SK-N-SH (cell line): ENCODE results near the gene ADAR.

Source experiments
- CTCF ChIP-seq: fragments of 200-600 bp; sonication (generic); IDR thresholded peaks from 2 replicates; pipeline ENCODE4 v1.6.1; 2017; ENCODE audit warnings: antibody characterized with exemption, mild to moderate bottlenecking, moderate library complexity
- EP300 ChIP-seq, 2 experiments: IDR thresholded peaks; 2 replicates each; pipeline versions ENCODE4 v1.4.0 to v1.6.1; 2012; ENCODE audit warnings: borderline replicate concordance in 1 of 2, low read depth in 1 of 2, low read length in 1 of 2
- EZH2phosphoT487 ChIP-seq: fragments of 200-600 bp; sonication (generic); IDR thresholded peaks from 2 replicates; pipeline ENCODE4 v1.6.1; 2017; ENCODE audit warnings: low read depth, mixed run types, mild to moderate bottlenecking, antibody characterized with exemption, moderate library complexity, borderline replicate concordance
- GATA2 ChIP-seq: sonication (generic); formaldehyde crosslinking; IDR thresholded peaks from 2 replicates; pipeline ENCODE4 v1.5.0; 2020; ENCODE audit warnings: mild to moderate bottlenecking, missing genetic modification reagents
- RAD21 ChIP-seq: IDR thresholded peaks from 2 replicates; pipeline ENCODE4 v1.6.1; 2012; ENCODE audit warnings: mild to moderate bottlenecking, low read length
- REST ChIP-seq: IDR thresholded peaks from 2 replicates; pipeline ENCODE4 v1.6.1; 2012; ENCODE audit warnings: mild to moderate bottlenecking, low read depth, low read length, moderate library complexity
- SMC3 ChIP-seq: IDR thresholded peaks from 2 replicates; pipeline ENCODE4 v1.6.1; 2012; ENCODE audit warnings: low read depth, low read length, improper control_type of control experiment
- USF1 ChIP-seq: IDR thresholded peaks from 2 replicates; pipeline ENCODE4 v1.4.0; 2012; ENCODE audit warnings: low read depth, borderline replicate concordance

GRCh38 chr1:154552036-154552435 lies 56.0 kb downstream of the ADAR start:
- TF ChIP-seq CTCF (no peak), USF1 (no peak), SMC3 (no peak), EZH2phosphoT487 (no peak), EP300 (IDR thresholded peaks at IDR 0.05; ENCODE audit: borderline replicate concordance in 1 of 2, low read depth in 1 of 2, low read length in 1 of 2) (no peak), GATA2 (CRISPR knock-in tag) (no peak), REST (no peak), RAD21 (no peak)
